ENCODE data around the gene ROBO2. TPM values are rescaled to one million over a fixed set of nuclear protein-coding genes. Genes with fewer than 3 reads are reported as not detected.

Gene ROBO2
- total RNA-seq, 1 donor from 2014 or later: 330 TPM

DNA sequence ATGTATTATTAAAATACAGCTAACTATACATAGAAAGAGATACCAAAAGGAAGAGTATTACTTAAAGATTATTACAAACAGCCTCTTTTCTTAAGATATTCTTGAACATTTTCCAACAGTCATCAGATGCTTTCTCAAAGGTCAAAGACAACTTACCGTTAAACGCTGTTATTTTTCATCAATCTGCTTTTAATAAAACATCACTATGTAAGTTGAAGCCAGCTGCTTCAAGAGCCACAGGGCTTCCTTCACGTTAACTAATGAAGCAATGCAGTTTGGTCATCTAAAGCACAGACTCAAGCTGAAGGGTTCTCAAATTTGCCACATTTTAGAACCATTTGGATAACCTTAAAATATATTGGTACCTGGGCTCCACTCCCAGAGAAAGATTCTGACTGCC lies 578.8 kb downstream of the ROBO2 start:
- H3K36me3 Mint-ChIP-seq (ENCODE audit: unreplicated experiment): no peaks in the 10 kb centered on the region
- no peak overlapping the region for H3K4me3 Mint-ChIP-seq (ENCODE audit: unreplicated experiment)
- H3K9me3 Mint-ChIP-seq (ENCODE audit: unreplicated experiment): peaks cover 5% of the 10 kb centered on the region
- no peak overlapping the region for H3K27ac Mint-ChIP-seq (ENCODE audit: unreplicated experiment)
- no peaks in the 10 kb centered on the region for H3K27me3 Mint-ChIP-seq (ENCODE audit: unreplicated experiment)
- DNase-seq: no peak
- no peaks in the 10 kb centered on the region for H3K4me1 Mint-ChIP-seq (ENCODE audit: low read depth, unreplicated experiment)
- TF ChIP-seq, protein P1, sequence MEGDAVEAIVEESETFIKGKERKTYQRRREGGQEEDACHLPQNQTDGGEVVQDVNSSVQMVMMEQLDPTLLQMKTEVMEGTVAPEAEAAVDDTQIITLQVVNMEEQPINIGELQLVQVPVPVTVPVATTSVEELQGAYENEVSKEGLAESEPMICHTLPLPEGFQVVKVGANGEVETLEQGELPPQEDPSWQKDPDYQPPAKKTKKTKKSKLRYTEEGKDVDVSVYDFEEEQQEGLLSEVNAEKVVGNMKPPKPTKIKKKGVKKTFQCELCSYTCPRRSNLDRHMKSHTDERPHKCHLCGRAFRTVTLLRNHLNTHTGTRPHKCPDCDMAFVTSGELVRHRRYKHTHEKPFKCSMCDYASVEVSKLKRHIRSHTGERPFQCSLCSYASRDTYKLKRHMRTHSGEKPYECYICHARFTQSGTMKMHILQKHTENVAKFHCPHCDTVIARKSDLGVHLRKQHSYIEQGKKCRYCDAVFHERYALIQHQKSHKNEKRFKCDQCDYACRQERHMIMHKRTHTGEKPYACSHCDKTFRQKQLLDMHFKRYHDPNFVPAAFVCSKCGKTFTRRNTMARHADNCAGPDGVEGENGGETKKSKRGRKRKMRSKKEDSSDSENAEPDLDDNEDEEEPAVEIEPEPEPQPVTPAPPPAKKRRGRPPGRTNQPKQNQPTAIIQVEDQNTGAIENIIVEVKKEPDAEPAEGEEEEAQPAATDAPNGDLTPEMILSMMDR (IDR thresholded peaks at IDR 0.05; ENCODE audit: partially characterized antibody, unreplicated experiment): no peak

DNA sequence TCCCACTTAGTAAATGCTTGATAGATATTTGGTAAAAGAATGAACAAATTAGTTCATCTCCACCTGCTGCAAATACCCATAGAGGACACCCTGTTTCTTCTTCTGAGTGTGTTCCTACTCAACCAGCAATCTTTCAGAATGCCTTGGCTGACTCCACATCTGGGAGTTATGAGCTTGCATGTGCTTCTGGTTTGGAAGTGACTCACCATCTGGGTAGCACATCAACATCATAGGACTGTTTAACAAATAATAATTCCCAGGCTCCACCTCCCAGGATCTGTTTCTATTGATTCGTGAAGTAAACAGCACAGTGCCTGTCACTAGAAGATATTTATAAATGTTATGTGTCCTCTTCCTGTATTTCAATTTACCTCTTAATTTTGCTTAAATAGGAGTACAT lies 580.1 kb downstream of the ROBO2 start:
- H3K4me3 Mint-ChIP-seq (ENCODE audit: unreplicated experiment): no peak overlapping the region
- no peak for DNase-seq
- TF ChIP-seq, protein P1 (IDR thresholded peaks at IDR 0.05; ENCODE audit: partially characterized antibody, unreplicated experiment): no peak
- H3K27me3 Mint-ChIP-seq (ENCODE audit: unreplicated experiment): no peaks in the 10 kb centered on the region
- no peaks in the 10 kb centered on the region for H3K36me3 Mint-ChIP-seq (ENCODE audit: unreplicated experiment)
- H3K9me3 Mint-ChIP-seq (ENCODE audit: unreplicated experiment): peaks cover 5% of the 10 kb centered on the region
- H3K4me1 Mint-ChIP-seq (ENCODE audit: low read depth, unreplicated experiment): no peaks in the 10 kb centered on the region
- no peak overlapping the region for H3K27ac Mint-ChIP-seq (ENCODE audit: unreplicated experiment)

DNA sequence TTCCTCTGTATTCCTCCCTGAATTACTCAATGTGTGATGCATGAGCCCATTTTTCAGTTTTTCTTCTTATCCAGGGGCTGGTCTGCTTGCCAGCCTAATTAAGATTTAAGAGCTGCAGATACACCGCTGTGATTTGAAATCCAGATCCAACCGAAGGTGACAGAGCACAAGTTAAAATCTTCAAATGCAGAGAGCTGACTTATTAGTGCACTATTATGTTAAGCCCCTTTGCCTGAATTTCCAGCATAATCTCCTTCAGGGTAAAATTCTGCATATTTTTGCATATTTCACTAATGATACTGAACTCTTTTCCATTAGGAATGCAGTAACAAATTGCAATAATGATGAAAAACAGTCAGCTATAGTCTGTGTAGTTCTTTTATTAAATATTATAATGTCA lies 583.6 kb downstream of the ROBO2 start:
- peaks cover 2% of the 10 kb centered on the region for H3K4me1 Mint-ChIP-seq (ENCODE audit: low read depth, unreplicated experiment)
- peaks cover 5% of the 10 kb centered on the region for H3K9me3 Mint-ChIP-seq (ENCODE audit: unreplicated experiment)
- H3K27ac Mint-ChIP-seq (ENCODE audit: unreplicated experiment): no peak overlapping the region
- H3K4me3 Mint-ChIP-seq (ENCODE audit: unreplicated experiment): no peak overlapping the region
- no peak for DNase-seq
- peaks cover 2% of the 10 kb centered on the region for H3K27me3 Mint-ChIP-seq (ENCODE audit: unreplicated experiment)
- TF ChIP-seq, protein P1 (IDR thresholded peaks at IDR 0.05; ENCODE audit: partially characterized antibody, unreplicated experiment): no peak
- no peaks in the 10 kb centered on the region for H3K36me3 Mint-ChIP-seq (ENCODE audit: unreplicated experiment)

DNA sequence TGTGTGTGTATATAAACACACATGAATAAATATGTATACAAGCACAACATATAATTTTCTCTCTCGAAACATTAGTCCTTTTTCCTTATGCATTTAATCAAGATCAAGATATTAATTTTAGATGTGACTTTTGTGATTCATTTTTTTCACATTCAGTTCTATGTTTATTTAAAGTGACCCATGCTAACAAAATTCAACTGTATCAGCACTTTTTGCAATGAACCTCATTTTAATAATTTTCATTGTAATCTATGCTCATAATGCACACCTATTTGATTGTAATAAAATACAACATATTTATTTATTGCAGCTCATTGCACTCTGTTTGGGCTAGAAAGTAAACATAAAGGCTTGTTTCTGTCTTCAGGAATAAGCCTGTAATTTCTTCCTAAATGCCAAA lies 586.3 kb downstream of the ROBO2 start:
- TF ChIP-seq, protein P1 (IDR thresholded peaks at IDR 0.05; ENCODE audit: partially characterized antibody, unreplicated experiment): no peak
- no peak for DNase-seq
- Mint-ChIP-seq H3K4me3 (ENCODE audit: unreplicated experiment) (no peak overlapping the region), H3K27ac (ENCODE audit: unreplicated experiment) (no peak overlapping the region), H3K27me3 (ENCODE audit: unreplicated experiment) (peaks cover 2% of the 10 kb centered on the region), H3K36me3 (ENCODE audit: unreplicated experiment) (no peaks in the 10 kb centered on the region), H3K9me3 (ENCODE audit: unreplicated experiment) (peaks cover 2% of the 10 kb centered on the region), H3K4me1 (ENCODE audit: low read depth, unreplicated experiment) (peaks cover 5% of the 10 kb centered on the region)

DNA sequence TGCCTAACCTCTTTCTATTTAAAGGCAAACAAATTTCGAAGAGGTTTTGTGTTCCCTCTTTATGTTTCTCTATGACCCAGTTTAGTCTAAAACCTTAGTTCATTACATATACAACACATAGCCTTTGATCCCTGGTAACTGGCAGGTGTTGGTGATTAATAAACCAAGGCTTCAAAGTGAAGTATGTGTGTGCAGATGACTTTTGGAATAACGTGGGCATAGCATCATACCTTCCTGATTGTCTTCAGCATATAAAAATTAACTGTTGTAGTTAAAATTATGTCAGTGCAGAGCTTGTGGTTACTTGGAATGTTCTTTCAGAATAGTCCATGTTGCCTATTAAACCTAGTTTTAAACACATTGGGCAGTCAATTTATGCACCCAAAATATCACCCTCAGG lies 608.3 kb downstream of the ROBO2 start:
- H3K27me3 Mint-ChIP-seq (ENCODE audit: unreplicated experiment): peaks cover 1% of the 10 kb centered on the region
- peaks cover 3% of the 10 kb centered on the region for H3K4me1 Mint-ChIP-seq (ENCODE audit: low read depth, unreplicated experiment)
- no peaks in the 10 kb centered on the region for H3K36me3 Mint-ChIP-seq (ENCODE audit: unreplicated experiment)
- no peaks in the 10 kb centered on the region for H3K9me3 Mint-ChIP-seq (ENCODE audit: unreplicated experiment)
- no peak overlapping the region for H3K27ac Mint-ChIP-seq (ENCODE audit: unreplicated experiment)
- H3K4me3 Mint-ChIP-seq (ENCODE audit: unreplicated experiment): no peak overlapping the region
- TF ChIP-seq, protein P1 (IDR thresholded peaks at IDR 0.05; ENCODE audit: partially characterized antibody, unreplicated experiment): no peak
- DNase-seq: no peak
